Neural cell (in vitro differentiated cells): Measurements from ENCODE around the gene ENG. TPM values are rescaled to one million over a fixed set of nuclear protein-coding genes. Genes with fewer than 3 reads are reported as not detected.

ENCODE experiments used
- H2AFZ ChIP-seq: fragments of 200-600, 300-800 bp; sonication (generic), shearing (Covaris generic); 2 replicates; pipeline ENCODE4 v1.6.0; 2014; ENCODE audit warnings: low read depth, mild to moderate bottlenecking, antibody characterized with exemption, low read length, moderate library complexity
- H3F3A ChIP-seq: fragments of 200-600 bp; shearing (Covaris generic); 2 replicates; pipeline ENCODE4 v1.6.1; 2016; ENCODE audit warnings: mild to moderate bottlenecking, moderate library complexity, mixed read lengths, antibody characterized with exemption, low read length; ENCODE audit not compliant: insufficient read depth, poor library complexity, severe bottlenecking
- H3K27ac ChIP-seq: fragments of 200-600, 300-800 bp; sonication (generic), shearing (Covaris generic); 2 replicates; pipeline ENCODE4 v1.5.1; 2014; ENCODE audit warnings: mild to moderate bottlenecking, low read length, moderate library complexity
- H3K27me3 ChIP-seq: fragments of 300-800, 200-600 bp; sonication (generic), shearing (Covaris generic); 2 replicates; pipeline ENCODE4 v1.6.0; 2014; ENCODE audit warnings: mild to moderate bottlenecking, low read depth, low read length, moderate library complexity; ENCODE audit not compliant: insufficient read depth
- H3K36me3 ChIP-seq: fragments of 300-800, 200-600 bp; sonication (generic), shearing (Covaris generic); 2 replicates; pipeline ENCODE4 v1.5.1; 2014; ENCODE audit warnings: mild to moderate bottlenecking, antibody characterized with exemption, low read length, moderate library complexity; ENCODE audit not compliant: insufficient read depth
- H3K4me2 ChIP-seq: fragments of 300-800, 200-600 bp; sonication (generic), shearing (Covaris generic); 2 replicates; pipeline ENCODE4 v1.6.0; 2014; ENCODE audit warnings: mild to moderate bottlenecking, low read length
- H3K4me3 ChIP-seq: fragments of 300-800, 200-600 bp; sonication (generic), shearing (Covaris generic); 2 replicates; pipeline ENCODE4 v1.5.1; 2014; ENCODE audit warnings: mild to moderate bottlenecking, low read length, moderate library complexity
- H3K79me2 ChIP-seq: fragments of 200-600 bp; shearing (Covaris generic); replicated peaks from 2 replicates; pipeline ENCODE4 v1.6.0; 2014; ENCODE audit warnings: mild to moderate bottlenecking, low read length, moderate library complexity; ENCODE audit not compliant: insufficient read depth
- H3K9ac ChIP-seq: fragments of 300-800, 200-600 bp; sonication (generic), shearing (Covaris generic); 2 replicates; pipeline ENCODE4 v1.6.1; 2016; ENCODE audit warnings: mild to moderate bottlenecking, low read length, mixed read lengths
- H3K9me2 ChIP-seq: fragments of 200-600 bp; shearing (Covaris generic); 2 replicates; pipeline ENCODE4 v1.6.1; 2016; ENCODE audit warnings: mild to moderate bottlenecking, low read length, mixed read lengths; ENCODE audit not compliant: insufficient read depth
- H3K9me3 ChIP-seq: fragments of 200-600, 300-800 bp; sonication (generic), shearing (Covaris generic); 2 replicates; pipeline ENCODE4 v1.6.1; 2016; ENCODE audit warnings: mild to moderate bottlenecking, mixed run types, low read length, moderate library complexity, mixed read lengths
- H4K20me1 ChIP-seq: fragments of 200-600 bp; shearing (Covaris generic); 2 replicates; pipeline ENCODE4 v1.6.1; 2016; ENCODE audit warnings: mild to moderate bottlenecking, mixed run types; ENCODE audit not compliant: insufficient read depth
- CTCF ChIP-seq: fragments of 450-650 bp; IDR thresholded peaks from 2 replicates; pipeline ENCODE4 v1.5.1; 2014; ENCODE audit warnings: antibody characterized with exemption, mild to moderate bottlenecking, moderate library complexity; ENCODE audit not compliant: poor library complexity, severe bottlenecking
- EP300 ChIP-seq: fragments of 450-650 bp; conservative IDR thresholded peaks from 2 replicates; pipeline ENCODE4 v1.6.1; 2014; ENCODE audit warnings: antibody characterized with exemption, mild to moderate bottlenecking, moderate library complexity; ENCODE audit not compliant: poor library complexity, severe bottlenecking
- EZH2 ChIP-seq: fragments of 200-600, 300-800 bp; shearing (Covaris generic), sonication (generic); IDR thresholded peaks from 2 replicates; pipeline ENCODE4 v1.6.1; 2014; ENCODE audit warnings: antibody characterized with exemption, low read length, borderline replicate concordance, mild to moderate bottlenecking; ENCODE audit not compliant: insufficient read depth, poor library complexity, severe bottlenecking
- MXI1 ChIP-seq: fragments of 450-650 bp; conservative IDR thresholded peaks from 2 replicates; pipeline ENCODE4 v1.6.1; 2014; ENCODE audit warnings: antibody characterized with exemption, mild to moderate bottlenecking; ENCODE audit not compliant: poor library complexity, severe bottlenecking
- POLR2AphosphoS5 ChIP-seq: IDR thresholded peaks from 2 replicates; pipeline ENCODE4 v1.6.1; 2012
- RAD21 ChIP-seq: fragments of 450-650 bp; conservative IDR thresholded peaks from 2 replicates; pipeline ENCODE4 v1.6.1; 2014; ENCODE audit warnings: antibody characterized with exemption, mild to moderate bottlenecking, moderate library complexity
- REST ChIP-seq: IDR thresholded peaks from 2 replicates; pipeline ENCODE4 v1.6.1; 2012; ENCODE audit warnings: borderline replicate concordance
- SMC3 ChIP-seq: fragments of 450-650 bp; conservative IDR thresholded peaks from 2 replicates; pipeline ENCODE4 v1.6.1; 2014; ENCODE audit warnings: antibody characterized with exemption, mild to moderate bottlenecking, moderate library complexity; ENCODE audit not compliant: poor library complexity
- TAF1 ChIP-seq: IDR thresholded peaks from 2 replicates; pipeline ENCODE4 v1.6.1; 2012; ENCODE audit warnings: low read depth
- polyA plus RNA-seq: library from polyadenylated mRNA; depleted of rRNA; stranded (reverse); fragments of >200 nt; gene quantifications from 2 replicates; pipeline ENCODE4 v1.2.3, GENCODE V29; 2014

Gene ENG
- polyA plus RNA-seq, 1 donor from 2014 or later, result not detected

- no peak overlapping the region for H3K4me3 ChIP-seq
- peaks cover 7% of the 10 kb centered on the region for H3K79me2 ChIP-seq
Observed at GRCh38 chr9:127878652-127879390, 24.4 kb upstream of the ENG start.

More at GRCh38 chr9:127878652-127879390, 24.4 kb upstream of the ENG start:
- no peak overlapping the region for H2AFZ ChIP-seq
- no peak overlapping the region for H3K4me2 ChIP-seq
- TF ChIP-seq EP300 (no peak), REST (no peak), POLR2AphosphoS5 (no peak), SMC3 (no peak), RAD21 (no peak), TAF1 (no peak), EZH2 (no peak), CTCF (no peak), MXI1 (no peak)
- H3K27ac ChIP-seq, result no peak overlapping the region
- no peaks in the 10 kb centered on the region for H3K9me2 ChIP-seq
- H4K20me1 ChIP-seq, result no peaks in the 10 kb centered on the region
- no peaks in the 10 kb centered on the region for H3K9me3 ChIP-seq
- no peaks in the 10 kb centered on the region for H3K36me3 ChIP-seq
- H3K9ac ChIP-seq, result no peak overlapping the region
- H3K27me3 ChIP-seq, result no peaks in the 10 kb centered on the region
- H3F3A ChIP-seq, result no peaks in the 10 kb centered on the region
